M059J (cell line): ENCODE data around the gene CHSY1. TPM values are rescaled to one million over a fixed set of nuclear protein-coding genes. Genes with fewer than 3 reads are reported as not detected.

ENCODE experiments used
- DNase-seq: peaks from one replicate; pipeline ENCODE4 v3.0.0-alpha.2; 2012; ENCODE audit warnings: low read depth
- total RNA-seq: library from RNA; depleted of rRNA; stranded (reverse); fragments of >200 nt; shearing (Covaris generic); gene quantifications from 2 replicates; pipeline ENCODE4 v1.2.3, GENCODE V29; 2014

The CHSY1 gene
- total RNA-seq, 1 experiment from 2014 or later = 52.1 TPM

- no peak for DNase-seq
Measured at GRCh38 chr15:101173233-101174119, 78.4 kb downstream of the CHSY1 start.

- DNase-seq = no peak
Measured at GRCh38 chr15:101172501-101173071, 79.3 kb downstream of the CHSY1 start.

GRCh38 chr15:101171954-101172353 is 79.9 kb downstream of the CHSY1 start:
- no peak for DNase-seq

DNA sequence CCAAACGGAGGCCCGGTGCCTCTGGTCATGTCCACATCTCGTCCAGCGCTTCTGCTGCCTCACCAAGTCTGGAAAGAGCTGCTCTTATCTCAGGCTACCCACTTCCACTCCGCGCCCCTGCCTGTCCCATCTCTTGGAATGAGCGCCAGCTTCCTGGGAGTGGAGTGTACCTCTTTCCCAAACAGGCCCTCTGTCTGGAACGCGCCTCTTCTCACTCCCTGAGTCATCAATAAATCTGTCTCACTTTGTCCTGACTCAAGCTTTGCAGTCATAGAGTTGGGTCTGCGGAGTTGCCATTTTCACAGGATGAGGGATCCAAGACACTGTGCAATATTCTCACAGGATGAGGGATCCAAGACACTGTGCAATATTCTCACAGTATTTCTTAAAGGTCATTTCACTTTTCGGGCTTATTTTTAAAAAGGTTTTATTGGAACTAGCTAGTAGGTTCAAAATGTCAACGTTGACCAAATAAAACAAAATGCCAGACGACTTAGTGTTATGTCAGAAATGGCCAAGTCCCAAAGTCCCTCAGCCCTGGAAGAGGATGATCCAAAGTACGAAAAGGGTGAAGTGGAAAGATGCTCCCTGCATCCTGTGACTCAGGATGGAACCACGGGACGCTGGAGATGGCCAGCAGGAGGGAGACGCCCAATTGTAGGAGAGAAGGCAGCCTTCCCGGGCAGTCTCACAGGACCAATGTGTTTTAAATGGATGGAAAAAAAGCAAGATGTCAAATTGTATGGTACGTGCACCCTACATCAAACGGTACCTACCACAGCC is 81.1 kb downstream of the CHSY1 start:
- peak; percentile 57 for DNase-seq

DNA sequence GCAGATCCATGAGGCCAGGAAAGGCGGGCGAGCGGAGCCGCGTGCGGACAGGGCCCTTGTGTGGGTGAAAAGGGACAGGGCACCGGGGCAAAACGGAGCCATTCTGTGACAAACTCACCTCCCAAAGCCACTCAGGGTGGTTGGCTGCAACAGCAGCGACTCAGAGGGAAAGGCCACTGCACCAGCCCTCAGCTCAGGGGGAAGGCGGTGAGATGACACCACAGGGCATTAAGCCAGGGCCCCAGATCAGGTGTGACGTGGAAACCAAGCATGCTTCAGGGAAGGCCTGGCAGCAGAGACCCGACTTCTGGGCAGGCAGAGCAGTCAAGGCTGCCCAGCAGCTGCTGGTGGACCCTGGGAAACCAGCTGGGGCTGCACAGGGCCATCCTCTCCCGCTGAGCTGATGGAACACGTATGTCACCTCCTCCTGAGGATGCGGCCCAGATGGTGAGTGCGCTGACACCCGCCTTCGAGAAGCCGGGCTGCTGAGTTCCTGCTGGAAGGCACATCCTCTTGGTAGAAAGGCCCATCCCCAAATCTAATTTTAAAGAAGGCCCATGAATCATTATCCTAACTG is 82.3 kb downstream of the CHSY1 start:
- DNase-seq = peak; percentile 62

- DNase-seq = no peak
Measured at GRCh38 chr15:101168898-101169494, 82.9 kb downstream of the CHSY1 start.

GRCh38 chr15:101168463-101168824 is 83.4 kb downstream of the CHSY1 start:
- DNase-seq = no peak

DNA sequence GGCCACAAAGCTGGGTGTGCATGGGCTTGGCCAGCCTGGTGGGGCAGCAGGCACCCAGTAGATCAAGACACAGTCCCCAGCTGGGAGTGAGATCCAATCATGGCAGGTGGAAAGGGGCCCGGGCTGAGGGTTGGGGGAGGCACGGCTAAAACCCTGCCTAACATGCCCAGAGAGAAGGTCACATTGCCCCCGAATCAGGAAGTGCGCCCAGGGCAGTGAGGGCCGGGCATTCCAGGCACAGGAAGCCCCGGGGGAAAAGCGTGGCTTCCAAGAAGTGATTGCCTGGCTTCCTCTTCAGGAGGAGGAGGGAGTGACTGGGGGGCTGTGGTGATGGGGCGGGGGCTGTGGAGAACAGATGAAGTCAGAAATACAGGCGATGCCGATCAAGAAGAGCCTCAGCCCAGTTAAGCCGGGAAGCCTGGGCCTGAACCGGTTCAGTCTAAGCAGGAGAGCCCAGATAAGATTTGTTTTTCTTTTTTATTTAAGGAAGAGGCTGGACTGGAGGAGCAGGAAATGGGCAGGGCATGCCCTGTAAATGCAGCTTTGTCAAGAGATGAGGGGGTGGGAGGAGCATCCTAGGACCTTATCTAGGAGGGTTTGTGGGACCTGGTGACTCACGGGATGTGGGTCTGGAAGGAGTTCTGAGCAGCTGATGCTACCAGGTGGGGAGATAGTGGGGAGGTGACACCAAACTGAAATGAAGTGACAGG is 83.9 kb downstream of the CHSY1 start:
- DNase-seq = peak; percentile 99

GRCh38 chr15:101167411-101167752 is 84.5 kb downstream of the CHSY1 start:
- DNase-seq = no peak

DNA sequence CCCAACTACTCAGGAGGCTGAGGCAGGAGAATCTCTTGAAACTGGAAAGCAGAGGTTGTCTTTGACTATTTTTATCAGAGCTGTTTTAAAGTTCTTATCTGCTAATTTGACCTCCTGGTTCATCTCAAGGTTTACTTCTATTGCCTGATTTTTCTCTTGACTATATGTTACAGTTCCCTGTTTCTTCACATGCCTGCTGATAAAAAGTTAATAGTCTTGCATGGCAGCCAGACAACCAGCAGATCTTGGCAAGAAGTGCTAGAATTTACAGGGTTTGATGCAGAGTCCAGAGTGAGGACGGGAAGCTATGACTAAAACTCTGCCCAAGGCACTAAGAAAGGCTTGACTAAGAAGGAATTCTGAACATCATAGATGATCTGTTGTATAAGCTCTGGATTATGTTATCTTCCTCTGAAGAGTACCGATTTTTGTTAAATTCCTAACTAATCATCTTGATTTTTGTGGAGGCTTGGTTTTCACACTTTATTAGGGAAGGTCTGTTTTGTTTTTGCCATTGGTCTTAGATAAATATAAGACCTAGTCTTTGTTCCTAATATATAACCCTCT is 85.9 kb downstream of the CHSY1 start:
- no peak for DNase-seq

DNA sequence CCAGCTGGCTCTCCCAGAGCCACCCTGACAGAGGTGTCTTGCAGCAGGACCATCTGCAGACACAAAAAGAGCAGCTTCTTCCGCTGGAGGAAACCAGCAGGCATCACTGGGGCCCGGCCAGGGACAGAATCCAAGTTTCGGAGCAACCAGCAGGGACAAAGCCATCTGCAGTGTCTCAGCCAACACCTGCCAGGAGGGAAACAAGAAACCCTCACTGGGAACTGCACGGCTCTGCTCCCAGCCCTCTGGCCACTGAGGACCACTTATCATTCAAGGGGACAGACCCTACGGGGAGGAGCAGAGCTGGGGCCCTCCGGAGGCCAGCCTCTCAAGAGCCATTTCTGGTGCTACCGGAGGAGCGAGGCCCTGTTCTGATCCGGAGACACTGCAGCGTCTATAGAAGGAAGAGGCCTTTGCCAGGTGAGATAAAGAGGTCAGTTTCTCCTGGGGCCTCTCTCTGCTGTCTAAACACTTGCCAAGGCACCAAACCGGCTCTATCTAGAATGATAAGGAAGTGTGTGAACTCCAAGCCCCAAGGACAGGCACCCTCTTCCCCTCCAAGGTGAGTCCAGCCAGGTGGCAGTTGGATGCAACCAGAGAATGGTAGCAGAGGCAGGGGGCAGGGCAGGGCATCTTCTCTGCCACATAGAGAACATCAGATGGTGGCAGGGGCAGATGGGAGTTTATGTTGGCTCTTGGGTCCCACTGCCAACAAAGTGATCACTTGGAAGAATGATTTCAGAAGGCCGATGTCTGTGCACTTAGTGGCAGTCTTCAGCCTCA is 89.0 kb downstream of the CHSY1 start:
- no peak for DNase-seq

DNA sequence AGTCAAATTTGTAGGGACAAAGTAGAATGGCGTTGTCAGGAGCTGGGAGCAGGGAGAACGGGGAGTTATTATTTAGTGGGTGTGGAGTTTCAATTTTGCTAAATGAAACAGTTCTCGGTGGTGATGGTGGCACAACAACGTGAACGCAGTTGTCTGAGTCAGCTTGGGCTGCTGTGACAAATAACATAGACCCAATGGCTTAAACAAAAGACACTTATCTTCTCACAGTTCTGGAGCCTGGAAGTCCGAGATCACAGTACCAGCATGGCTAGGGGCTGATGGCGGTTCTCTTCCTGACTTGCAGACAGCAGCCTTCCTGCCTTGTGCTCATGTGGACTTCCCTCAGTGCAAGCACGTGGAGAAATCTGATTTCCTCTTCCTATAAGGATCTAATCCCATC is 90.2 kb downstream of the CHSY1 start:
- no peak for DNase-seq

- no peak for DNase-seq
Measured at GRCh38 chr15:101159936-101160815, 91.7 kb downstream of the CHSY1 start.

DNA sequence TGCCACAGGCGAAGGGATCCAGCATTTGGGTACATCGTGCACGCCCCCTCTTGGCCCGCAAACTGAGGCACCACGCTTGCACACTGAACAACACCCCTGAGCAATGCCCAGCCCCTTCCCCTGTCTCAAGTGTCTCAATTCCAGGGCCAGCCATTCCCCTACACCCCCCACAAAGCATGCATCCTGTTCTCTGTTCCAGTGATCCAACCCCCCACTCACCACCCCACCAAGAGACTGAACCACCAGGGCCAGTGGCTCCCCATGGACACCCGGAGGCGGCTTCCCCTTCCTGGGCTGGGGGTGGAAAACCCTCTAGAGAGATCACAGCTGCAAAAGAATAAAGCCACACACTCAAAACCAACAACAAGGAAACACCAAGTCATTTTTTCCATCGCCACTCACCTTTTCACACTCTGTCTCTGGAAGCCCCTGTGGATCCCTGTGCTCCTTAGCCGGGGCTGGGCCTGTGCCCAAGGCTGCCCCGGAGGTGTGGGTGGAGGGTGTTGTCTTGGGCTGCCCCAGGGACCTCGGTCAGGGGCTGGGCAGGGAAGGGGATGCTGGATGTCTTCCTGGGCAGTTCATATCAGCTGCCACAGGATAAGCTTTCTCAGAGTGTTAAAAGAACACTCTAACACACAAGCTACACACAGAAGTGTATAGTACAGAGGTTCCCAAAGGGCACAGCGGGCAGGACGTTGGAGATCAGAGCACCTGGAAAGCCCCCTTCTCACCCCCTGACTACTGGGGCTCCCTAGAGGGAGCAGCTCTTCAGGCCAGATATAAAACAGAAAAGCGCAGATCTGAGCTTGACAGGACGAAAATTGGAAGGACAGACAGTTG is 92.5 kb downstream of the CHSY1 start:
- no peak for DNase-seq

DNA sequence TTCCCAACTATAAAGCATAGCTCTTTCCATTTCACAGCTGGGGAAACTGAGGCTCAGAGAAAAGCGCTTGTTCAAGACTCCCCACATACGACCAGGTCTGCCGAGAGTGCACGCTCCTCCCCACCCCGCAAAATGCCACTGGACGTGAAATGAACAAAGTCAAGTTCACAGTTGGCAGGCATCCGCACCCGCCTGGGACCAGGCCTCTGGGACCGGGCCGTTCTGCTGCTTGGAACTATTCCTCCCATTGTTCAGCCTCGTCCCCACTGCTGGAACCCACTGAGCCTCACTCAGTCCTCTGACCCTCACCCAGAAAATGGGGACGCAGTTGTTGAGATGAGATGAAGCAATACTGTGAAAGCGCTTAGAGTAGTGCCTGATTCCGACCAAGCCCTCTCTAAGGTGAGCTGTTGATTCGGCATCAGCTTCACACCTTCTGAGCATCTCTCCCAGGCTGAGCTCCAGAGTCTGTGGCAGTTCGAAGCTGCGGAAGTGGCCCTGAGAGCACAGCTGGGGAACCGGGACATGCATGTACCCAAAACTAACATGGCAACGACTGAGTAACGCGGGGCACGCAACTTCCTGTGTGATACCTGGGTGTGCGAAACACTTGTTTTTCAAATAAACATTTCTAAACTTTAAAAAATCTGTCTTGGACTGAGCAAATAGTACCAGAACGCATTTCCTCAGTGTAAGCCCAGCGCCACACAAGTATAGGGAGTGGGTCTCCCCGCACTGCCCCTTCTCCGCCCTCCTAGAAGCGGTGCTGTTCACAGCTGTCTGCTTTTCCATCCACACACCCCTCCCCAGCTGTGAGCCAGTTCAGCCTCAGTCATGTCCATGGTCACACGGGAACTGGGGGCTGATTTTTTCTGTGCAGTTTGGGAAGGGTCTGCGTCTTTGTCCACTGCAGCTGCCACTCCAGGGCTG is 93.4 kb downstream of the CHSY1 start:
- no peak for DNase-seq

DNA sequence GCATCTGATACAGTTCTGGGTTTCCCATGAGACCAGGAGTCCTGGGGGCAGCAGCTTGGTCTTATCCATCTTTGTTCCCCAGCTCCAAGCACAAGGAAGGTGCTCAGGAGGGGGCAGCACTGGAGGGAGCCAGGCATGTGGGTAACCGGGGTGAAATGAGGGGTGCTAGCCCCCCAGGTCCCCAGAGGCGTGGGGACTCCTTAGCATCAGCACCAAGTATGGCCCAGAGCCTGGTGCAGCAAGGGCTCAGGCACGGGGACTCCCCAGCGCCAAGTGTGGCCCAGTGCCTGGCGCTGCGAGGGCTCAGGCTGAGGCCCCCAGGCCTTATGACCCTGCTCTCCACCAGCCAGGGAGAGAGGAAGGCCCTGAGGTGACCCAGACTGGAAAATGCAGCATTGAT is 94.1 kb downstream of the CHSY1 start:
- no peak for DNase-seq

DNA sequence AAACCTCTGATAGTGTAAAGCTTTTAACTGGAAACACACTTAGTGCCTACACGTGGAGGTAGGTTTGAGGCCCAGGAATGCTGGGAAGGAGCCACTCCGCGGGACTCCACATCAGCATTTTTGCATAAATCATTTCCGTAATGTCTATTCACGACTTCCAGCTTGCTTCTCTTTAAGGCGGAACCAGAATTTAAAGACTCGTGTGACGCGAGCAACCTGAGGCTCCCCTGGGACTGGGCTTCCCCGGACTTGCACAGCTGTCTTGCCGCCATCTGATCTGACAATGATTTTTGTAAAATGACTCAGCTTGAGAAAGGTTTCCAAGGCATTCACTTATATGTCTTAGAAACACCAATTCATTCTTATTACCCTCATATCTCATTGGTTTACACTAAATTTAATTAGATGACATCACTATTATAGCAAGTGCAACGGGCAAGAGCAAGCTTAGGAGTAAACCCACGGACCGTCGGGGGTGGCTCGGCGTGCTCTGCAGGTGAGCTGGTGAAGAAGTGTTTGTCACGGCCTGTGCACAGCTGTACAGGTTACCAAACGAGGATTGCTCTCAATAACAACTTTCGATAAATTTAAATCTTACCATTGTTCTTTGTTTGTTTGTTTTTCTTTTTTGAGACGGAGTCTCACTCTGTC is 95.2 kb downstream of the CHSY1 start:
- DNase-seq = no peak
